ENCODE measurements around the gene GREM1. TPM values are rescaled to one million over a fixed set of nuclear protein-coding genes. Genes with fewer than 3 reads are reported as not detected.

The GREM1 gene
- total RNA-seq, 1 donor from 2014 or later = 0.49 TPM

- Histone ChIP-seq H3K27ac (replicated peaks) (no peak overlapping the region), H3K4me3 (no peak overlapping the region), H3K9me3 (replicated peaks) (peaks cover 15% of the 10 kb centered on the region), H3K36me3 (no peaks in the 10 kb centered on the region), H3K4me1 (no peaks in the 10 kb centered on the region), H3K27me3 (ENCODE audit: low read depth) (no peaks in the 10 kb centered on the region)
- no peak for TF ChIP-seq CTCF (IDR thresholded peaks at IDR 0.05; ENCODE audit: borderline replicate concordance)
- no peak for DNase-seq
- intact Hi-C loops (cut with micrococcal nuclease) = no loop called here
These were observed 60.8 kb downstream of the GREM1 start for GRCh38 chr15:32778391-32779176.

GRCh38 chr15:32781781-32782180 is 64.0 kb downstream of the GREM1 start:
- no peak for DNase-seq
- H3K27ac ChIP-seq (replicated peaks) = no peak overlapping the region
- no peaks in the 10 kb centered on the region for H3K27me3 ChIP-seq (ENCODE audit: low read depth)
- TF ChIP-seq CTCF (IDR thresholded peaks at IDR 0.05; ENCODE audit: borderline replicate concordance) = no peak
- no peaks in the 10 kb centered on the region for H3K36me3 ChIP-seq
- no peak overlapping the region for H3K4me3 ChIP-seq
- H3K9me3 ChIP-seq (replicated peaks) = peaks cover 15% of the 10 kb centered on the region
- intact Hi-C loops (cut with micrococcal nuclease) = no loop called here
- H3K4me1 ChIP-seq = no peaks in the 10 kb centered on the region

- intact Hi-C loops (cut with micrococcal nuclease) = no loop called here
- no peak overlapping the region for H3K4me3 ChIP-seq
These were observed 66.8 kb downstream of the GREM1 start for GRCh38 chr15:32784581-32784980.

GRCh38 chr15:32786906-32787305 is 69.1 kb downstream of the GREM1 start:
- no peak overlapping the region for H3K27ac ChIP-seq (replicated peaks)
- intact Hi-C loops (cut with micrococcal nuclease) = no loop called here
- DNase-seq = no peak
- H3K9me3 ChIP-seq (replicated peaks) = no peaks in the 10 kb centered on the region
- no peaks in the 10 kb centered on the region for H3K4me1 ChIP-seq
- TF ChIP-seq CTCF (IDR thresholded peaks at IDR 0.05; ENCODE audit: borderline replicate concordance) = no peak
- H3K4me3 ChIP-seq = no peak overlapping the region
- H3K36me3 ChIP-seq = no peaks in the 10 kb centered on the region
- peaks cover 3% of the 10 kb centered on the region for H3K27me3 ChIP-seq (ENCODE audit: low read depth)

More at GRCh38 chr15:32784581-32784980, 66.8 kb downstream of the GREM1 start:
- Histone ChIP-seq H3K36me3 (no peaks in the 10 kb centered on the region), H3K27me3 (ENCODE audit: low read depth) (peaks cover 3% of the 10 kb centered on the region), H3K9me3 (replicated peaks) (peaks cover 2% of the 10 kb centered on the region), H3K4me1 (no peaks in the 10 kb centered on the region), H3K27ac (replicated peaks) (no peak overlapping the region)
- no peak for DNase-seq
- no peak for TF ChIP-seq CTCF (IDR thresholded peaks at IDR 0.05; ENCODE audit: borderline replicate concordance)

DNA sequence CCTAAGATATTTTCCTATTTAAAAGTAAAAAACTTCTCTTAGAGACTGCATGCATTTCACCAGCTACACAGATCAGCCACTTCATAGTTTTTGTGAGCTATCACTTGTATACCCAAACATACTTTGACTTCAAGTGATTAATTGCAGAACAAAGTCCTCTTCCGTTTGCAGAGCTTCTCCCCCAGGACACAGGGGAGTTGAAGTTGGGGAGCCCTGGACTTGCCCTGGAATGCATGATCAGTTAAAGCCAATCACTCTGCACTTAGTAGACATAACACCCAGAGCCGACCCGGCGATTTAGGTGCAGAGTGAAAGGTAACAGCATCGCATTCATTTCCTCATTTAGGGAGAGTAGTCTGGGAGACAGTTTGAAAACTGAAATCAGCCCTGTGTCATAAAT is 70.1 kb downstream of the GREM1 start:
- intact Hi-C loops (cut with micrococcal nuclease) = no loop called here
- Histone ChIP-seq H3K9me3 (replicated peaks) (no peaks in the 10 kb centered on the region), H3K27me3 (ENCODE audit: low read depth) (peaks cover 3% of the 10 kb centered on the region), H3K27ac (replicated peaks) (no peak overlapping the region), H3K36me3 (no peaks in the 10 kb centered on the region), H3K4me3 (no peak overlapping the region), H3K4me1 (no peaks in the 10 kb centered on the region)
- TF ChIP-seq CTCF (IDR thresholded peaks at IDR 0.05; ENCODE audit: borderline replicate concordance) = no peak
- DNase-seq = no peak
